Trophoblast cell (in vitro differentiated cells and primary cell): ENCODE data around the gene TAF6. TPM values are rescaled to one million over a fixed set of nuclear protein-coding genes. Genes with fewer than 3 reads are reported as not detected.
A peak's percentile ranks its signal among the peaks of the same experiment; 100 is the strongest.

Experiments
- DNase-seq, 2 donors: peaks; one replicate each; pipeline ENCODE4 v3.0.0-alpha.2; 2016
- H2AFZ ChIP-seq: 2 replicates; pipeline ENCODE4 v1.6.1; 2013; ENCODE audit warnings: low read length, moderate library complexity, mild to moderate bottlenecking; ENCODE audit not compliant: insufficient read depth, poor library complexity
- H2AK5ac ChIP-seq: 2 replicates; pipeline ENCODE4 v1.6.1; 2013; ENCODE audit warnings: mild to moderate bottlenecking, low read length
- H2BK120ac ChIP-seq: 2 replicates; pipeline ENCODE4 v1.6.1; 2013; ENCODE audit warnings: low read length, mild to moderate bottlenecking, moderate library complexity; ENCODE audit not compliant: insufficient read depth, poor library complexity
- H2BK12ac ChIP-seq: 2 replicates; pipeline ENCODE4 v1.6.1; 2013; ENCODE audit warnings: mild to moderate bottlenecking, low read length, moderate library complexity
- H2BK5ac ChIP-seq: 2 replicates; pipeline ENCODE4 v1.6.1; 2013; ENCODE audit warnings: low read length, low read depth, moderate library complexity, mild to moderate bottlenecking; ENCODE audit not compliant: poor library complexity
- H3K14ac ChIP-seq: 2 replicates; pipeline ENCODE4 v1.6.1; 2013; ENCODE audit warnings: mild to moderate bottlenecking, low read length
- H3K18ac ChIP-seq: 2 replicates; pipeline ENCODE4 v1.6.1; 2013; ENCODE audit warnings: mild to moderate bottlenecking, low read length
- H3K23ac ChIP-seq: 2 replicates; pipeline ENCODE4 v1.6.1; 2013; ENCODE audit warnings: low read length
- H3K27ac ChIP-seq: 2 replicates; pipeline ENCODE4 v1.5.1; 2013; ENCODE audit warnings: low read depth, mild to moderate bottlenecking, inconsistent platforms, low read length, moderate library complexity
- H3K27me3 ChIP-seq: 2 replicates; pipeline ENCODE4 v1.6.1; 2013; ENCODE audit warnings: inconsistent platforms, mild to moderate bottlenecking, low read length, moderate library complexity; ENCODE audit not compliant: insufficient read depth
- H3K36me3 ChIP-seq, 2 experiments: 1 replicate in 1 of 2; 2 replicates in 1 of 2; pipeline ENCODE4 v1.6.1; 2013; ENCODE audit warnings: low read length in 2 of 2, mild to moderate bottlenecking in 2 of 2, moderate library complexity in 1 of 2; ENCODE audit not compliant: insufficient read depth in 2 of 2, control insufficient read depth in 1 of 2
- H3K4ac ChIP-seq: 2 replicates; pipeline ENCODE4 v1.6.1; 2013; ENCODE audit warnings: low read depth, mild to moderate bottlenecking, low read length, moderate library complexity
- H3K4me1 ChIP-seq, 2 experiments: 1 replicate in 1 of 2; 2 replicates in 1 of 2; pipeline ENCODE4 v1.6.1; 2013; ENCODE audit warnings: low read length in 2 of 2, mild to moderate bottlenecking in 2 of 2, moderate library complexity in 1 of 2; ENCODE audit not compliant: insufficient read depth in 2 of 2, control insufficient read depth in 1 of 2
- H3K4me2 ChIP-seq: 2 replicates; pipeline ENCODE4 v1.6.1; 2013; ENCODE audit warnings: inconsistent platforms, mild to moderate bottlenecking, low read length, moderate library complexity
- H3K4me3 ChIP-seq: 2 replicates; pipeline ENCODE4 v1.5.1; 2013; ENCODE audit warnings: mild to moderate bottlenecking, low read depth, low read length, inconsistent platforms
- H3K79me1 ChIP-seq: one replicate; pipeline ENCODE4 v1.6.1; 2013; ENCODE audit warnings: low read length
- H3K79me2 ChIP-seq: 2 replicates; pipeline ENCODE4 v1.6.1; 2013; ENCODE audit warnings: low read length, mild to moderate bottlenecking; ENCODE audit not compliant: control insufficient read depth, insufficient read depth, poor library complexity
- H3K9ac ChIP-seq: 2 replicates; pipeline ENCODE4 v1.6.1; 2013; ENCODE audit warnings: mild to moderate bottlenecking, low read length
- H3K9me3 ChIP-seq: 2 replicates; pipeline ENCODE4 v1.6.1; 2013; ENCODE audit warnings: low read depth, mild to moderate bottlenecking, control low read depth, inconsistent platforms, low read length; ENCODE audit not compliant: insufficient read depth
- H4K12ac ChIP-seq: 2 replicates; pipeline ENCODE4 v1.6.1; 2013; ENCODE audit warnings: low read depth, mild to moderate bottlenecking, low read length, moderate library complexity
- H4K8ac ChIP-seq: 2 replicates; pipeline ENCODE4 v1.6.1; 2013; ENCODE audit warnings: low read depth, mild to moderate bottlenecking, low read length, moderate library complexity
- H4K91ac ChIP-seq: one replicate; pipeline ENCODE4 v1.6.1; 2013; ENCODE audit warnings: low read depth, mild to moderate bottlenecking, low read length, moderate library complexity
- WGBS: extraction: QIAGEN DNeasy Blood & Tissue Kit; methylation state at CpG from one replicate; pipeline ENCODE4 v1.1.7; 2013; ENCODE audit warnings: missing lambda C conversion rate; ENCODE audit not compliant: insufficient read length, insufficient coverage; ENCODE audit errors: extremely low coverage; 5-methylcytosine and 5-hydroxymethylcytosine counted together
- polyA plus RNA-seq: library from polyadenylated mRNA; stranded (reverse); fragments of 200-250 nt; gene quantifications from 2 replicates; pipeline ENCODE4 v1.2.3, GENCODE V29; 2013

TAF6 gene
- polyA plus RNA-seq: 46.3 and 49.0 TPM in 2 replicates

- H3K9me3 ChIP-seq: no peaks in the 10 kb centered on the region
- DNase-seq: peak; percentile 95 to 98
- peak within 1 kb of the TSS; percentile 7 for H3K18ac ChIP-seq
- H2AK5ac ChIP-seq: no peak within 1 kb of the TSS
- no peak within 1 kb of the TSS for H3K23ac ChIP-seq
- H3K4ac ChIP-seq: peak within 1 kb of the TSS; percentile 70
- H2BK120ac ChIP-seq: peak within 1 kb of the TSS; percentile 1
- H4K91ac ChIP-seq: peak within 1 kb of the TSS; percentile 33
- H2BK5ac ChIP-seq: peak within 1 kb of the TSS; percentile 50
- no peak within 1 kb of the TSS for H2BK12ac ChIP-seq
- H3K79me2 ChIP-seq: peaks cover 5% of the 10 kb centered on the region
- H4K8ac ChIP-seq: peak within 1 kb of the TSS; percentile 50
- H3K14ac ChIP-seq: peak within 1 kb of the TSS; percentile 77
- peak within 1 kb of the TSS; percentile 12 for H2AFZ ChIP-seq
- WGBS: no CpG with 5 or more reads among the region's 49 CpGs
- H3K4me1 ChIP-seq: peaks cover 6 to 17% of the 10 kb centered on the region in 2 experiments
- no peaks in the 10 kb centered on the region for H3K36me3 ChIP-seq
- H3K4me3 ChIP-seq: peak within 1 kb of the TSS; percentile 92
- H3K4me2 ChIP-seq: peak within 1 kb of the TSS; percentile 81
- no peaks in the 10 kb centered on the region for H3K79me1 ChIP-seq
- H3K9ac ChIP-seq: peak within 1 kb of the TSS; percentile 93
- no peaks in the 10 kb centered on the region for H3K27me3 ChIP-seq
- H4K12ac ChIP-seq: peak within 1 kb of the TSS; percentile 4
- peak within 1 kb of the TSS; percentile 29 for H3K27ac ChIP-seq
Observed at GRCh38 chr7:100119072-100119969, at the start of gene TAF6, which contains the start of gene CNPY4. TAF6 (minus strand) TSS chr7:100119358; CDS start chr7:100114209, 5,149 bp downstream. CNPY4 (plus strand) TSS chr7:100119634; CDS start chr7:100119745, 111 bp downstream.

- Histone ChIP-seq H2AFZ (no peak overlapping the region), H3K36me3 (no peaks in the 10 kb centered on the region), H3K9ac (no peak overlapping the region), H4K8ac (no peak overlapping the region), H4K91ac (no peak overlapping the region), H2BK5ac (no peak overlapping the region), H3K18ac (no peak overlapping the region), H3K9me3 (peaks cover 3% of the 10 kb centered on the region), H3K4ac (no peak overlapping the region), H4K12ac (no peak overlapping the region), H2BK12ac (no peak overlapping the region), H2BK120ac (no peak overlapping the region), H3K4me3 (no peak overlapping the region), H3K79me2 (no peaks in the 10 kb centered on the region), H2AK5ac (no peak overlapping the region), H3K27ac (no peak overlapping the region), H3K27me3 (peaks cover 42% of the 10 kb centered on the region), H3K4me1 (peaks cover 3 to 4% of the 10 kb centered on the region in 2 experiments), H3K79me1 (no peaks in the 10 kb centered on the region), H3K14ac (no peak overlapping the region), H3K23ac (no peak overlapping the region), H3K4me2 (peak overlapping the region; percentile 17)
- DNase-seq: no peak
- no CpG with 5 or more reads among the region's 11 CpGs for WGBS
Observed at GRCh38 chr7:100167912-100168323, 48.8 kb upstream of the TAF6 start.

- Histone ChIP-seq H3K27me3 (peaks cover 42% of the 10 kb centered on the region), H2AFZ (no peak overlapping the region), H3K9ac (no peak overlapping the region), H3K27ac (no peak overlapping the region), H2BK5ac (no peak overlapping the region), H3K23ac (no peak overlapping the region), H3K79me2 (no peaks in the 10 kb centered on the region), H3K4me1 (peaks cover 4 to 5% of the 10 kb centered on the region in 2 experiments), H3K18ac (no peak overlapping the region), H3K9me3 (peaks cover 3% of the 10 kb centered on the region), H3K4me2 (no peak overlapping the region), H3K14ac (no peak overlapping the region), H2AK5ac (no peak overlapping the region), H2BK12ac (no peak overlapping the region), H3K79me1 (no peaks in the 10 kb centered on the region), H4K12ac (no peak overlapping the region), H2BK120ac (no peak overlapping the region), H4K8ac (no peak overlapping the region), H3K36me3 (no peaks in the 10 kb centered on the region), H4K91ac (no peak overlapping the region), H3K4me3 (no peak overlapping the region), H3K4ac (no peak overlapping the region)
- no CpG with 5 or more reads among the region's 14 CpGs for WGBS
- no peak for DNase-seq
Observed at GRCh38 chr7:100166970-100167911, 48.1 kb upstream of the TAF6 start.

DNA sequence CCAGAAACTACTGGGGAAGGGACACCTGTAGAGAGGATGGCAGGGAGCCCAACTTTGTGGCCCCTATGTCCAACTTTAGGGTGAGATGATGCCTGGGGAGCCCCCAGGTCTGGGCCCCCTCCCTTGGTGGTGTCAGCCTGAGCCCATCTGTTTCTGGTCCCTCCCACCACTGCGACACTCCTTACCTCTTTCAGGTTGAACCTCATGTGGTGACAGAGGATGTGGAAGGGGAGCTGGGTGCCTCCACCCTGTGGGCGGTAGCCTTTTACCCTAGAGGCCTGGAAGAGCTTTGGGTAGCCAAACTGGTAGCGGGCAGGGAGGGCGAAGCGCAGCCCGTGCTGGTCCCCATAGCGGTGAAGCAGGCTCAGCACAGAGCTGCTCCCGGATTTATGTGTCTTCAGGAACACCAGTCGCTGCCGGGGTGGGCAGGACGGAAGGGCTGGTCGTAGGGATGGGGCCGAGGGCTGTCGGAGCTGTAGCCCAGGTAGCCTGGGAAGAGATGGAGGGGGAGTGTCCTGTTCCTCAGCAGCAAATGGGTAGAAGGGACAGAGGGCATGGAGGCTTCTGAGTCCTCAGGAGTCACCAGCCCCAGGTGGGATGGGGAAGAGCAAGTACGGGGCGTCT, 47.3 kb upstream of the TAF6 start:
- no peak overlapping the region for H2AK5ac ChIP-seq
- H3K4me2 ChIP-seq: no peak overlapping the region
- H2AFZ ChIP-seq: no peak overlapping the region
- H2BK120ac ChIP-seq: no peak overlapping the region
- H3K14ac ChIP-seq: no peak overlapping the region
- H4K12ac ChIP-seq: no peak overlapping the region
- no peak overlapping the region for H3K18ac ChIP-seq
- H3K4me1 ChIP-seq: peaks cover 4 to 5% of the 10 kb centered on the region in 2 experiments
- H3K9ac ChIP-seq: no peak overlapping the region
- no peak overlapping the region for H2BK12ac ChIP-seq
- peaks cover 37% of the 10 kb centered on the region for H3K27me3 ChIP-seq
- H3K4ac ChIP-seq: no peak overlapping the region
- WGBS: no CpG with 5 or more reads among the region's 16 CpGs
- no peak overlapping the region for H3K4me3 ChIP-seq
- H3K79me1 ChIP-seq: no peaks in the 10 kb centered on the region
- no peak overlapping the region for H3K23ac ChIP-seq
- H3K27ac ChIP-seq: no peak overlapping the region
- H3K79me2 ChIP-seq: no peaks in the 10 kb centered on the region
- no peak overlapping the region for H4K8ac ChIP-seq
- no peak for DNase-seq
- no peak overlapping the region for H4K91ac ChIP-seq
- H3K9me3 ChIP-seq: peaks cover 3% of the 10 kb centered on the region
- H2BK5ac ChIP-seq: no peak overlapping the region
- H3K36me3 ChIP-seq: no peaks in the 10 kb centered on the region
